ENCODE measurements around the gene ELF4.
"Not testable (repeated sequence)": the region's sequence is repeated elsewhere in the genome, so short reads cannot be mapped to it uniquely, and the experiment has no call there.

Gene ELF4

DNA sequence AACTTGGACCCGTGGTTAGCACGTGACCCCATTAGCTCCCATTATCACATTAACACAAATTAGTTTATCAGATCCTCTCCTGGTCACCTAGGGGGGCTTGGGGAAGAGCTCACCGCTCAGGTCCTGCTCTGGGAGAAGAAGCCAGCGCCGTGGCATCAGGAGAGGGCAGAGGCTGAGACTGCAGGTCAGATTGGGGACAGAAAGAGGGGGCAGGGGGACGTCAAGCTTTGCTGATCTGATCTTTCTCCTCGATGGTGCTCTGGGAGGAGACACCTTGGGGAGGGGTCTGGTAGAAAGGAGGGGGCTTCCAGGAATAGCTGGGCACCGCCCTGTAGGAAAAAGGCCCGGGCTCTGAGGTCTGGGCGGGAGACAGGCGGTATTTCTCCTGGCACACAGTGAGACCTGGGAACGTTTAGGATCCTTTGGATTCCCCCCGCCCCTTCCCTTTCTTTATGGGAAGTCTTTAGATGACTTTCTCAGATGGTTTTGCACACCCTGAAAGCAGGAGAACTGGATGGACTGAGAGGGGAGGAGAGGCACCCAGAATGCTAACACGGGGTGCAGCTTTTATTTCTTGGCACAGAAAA lies 9.1 kb upstream of the ELF4 start:
- TF ChIP-seq POLR2A (IDR thresholded peaks at IDR 0.05; ENCODE audit: extremely low read depth, insufficient read length), result no peak
- no peak for TF ChIP-seq MAX (IDR thresholded peaks at IDR 0.05; ENCODE audit: low read depth, low read length)
- no peak for TF ChIP-seq MYC (IDR thresholded peaks at IDR 0.05; ENCODE audit: low read depth, low read length)
- TF ChIP-seq, protein P1, sequence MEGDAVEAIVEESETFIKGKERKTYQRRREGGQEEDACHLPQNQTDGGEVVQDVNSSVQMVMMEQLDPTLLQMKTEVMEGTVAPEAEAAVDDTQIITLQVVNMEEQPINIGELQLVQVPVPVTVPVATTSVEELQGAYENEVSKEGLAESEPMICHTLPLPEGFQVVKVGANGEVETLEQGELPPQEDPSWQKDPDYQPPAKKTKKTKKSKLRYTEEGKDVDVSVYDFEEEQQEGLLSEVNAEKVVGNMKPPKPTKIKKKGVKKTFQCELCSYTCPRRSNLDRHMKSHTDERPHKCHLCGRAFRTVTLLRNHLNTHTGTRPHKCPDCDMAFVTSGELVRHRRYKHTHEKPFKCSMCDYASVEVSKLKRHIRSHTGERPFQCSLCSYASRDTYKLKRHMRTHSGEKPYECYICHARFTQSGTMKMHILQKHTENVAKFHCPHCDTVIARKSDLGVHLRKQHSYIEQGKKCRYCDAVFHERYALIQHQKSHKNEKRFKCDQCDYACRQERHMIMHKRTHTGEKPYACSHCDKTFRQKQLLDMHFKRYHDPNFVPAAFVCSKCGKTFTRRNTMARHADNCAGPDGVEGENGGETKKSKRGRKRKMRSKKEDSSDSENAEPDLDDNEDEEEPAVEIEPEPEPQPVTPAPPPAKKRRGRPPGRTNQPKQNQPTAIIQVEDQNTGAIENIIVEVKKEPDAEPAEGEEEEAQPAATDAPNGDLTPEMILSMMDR (IDR thresholded peaks at IDR 0.05; ENCODE audit: low read depth, low read length), result no peak
- no peak for DNase-seq (ENCODE audit: low read depth)
- no peak overlapping the region for H3K4me3 ChIP-seq (ENCODE audit: low read depth, low read length)

DNA sequence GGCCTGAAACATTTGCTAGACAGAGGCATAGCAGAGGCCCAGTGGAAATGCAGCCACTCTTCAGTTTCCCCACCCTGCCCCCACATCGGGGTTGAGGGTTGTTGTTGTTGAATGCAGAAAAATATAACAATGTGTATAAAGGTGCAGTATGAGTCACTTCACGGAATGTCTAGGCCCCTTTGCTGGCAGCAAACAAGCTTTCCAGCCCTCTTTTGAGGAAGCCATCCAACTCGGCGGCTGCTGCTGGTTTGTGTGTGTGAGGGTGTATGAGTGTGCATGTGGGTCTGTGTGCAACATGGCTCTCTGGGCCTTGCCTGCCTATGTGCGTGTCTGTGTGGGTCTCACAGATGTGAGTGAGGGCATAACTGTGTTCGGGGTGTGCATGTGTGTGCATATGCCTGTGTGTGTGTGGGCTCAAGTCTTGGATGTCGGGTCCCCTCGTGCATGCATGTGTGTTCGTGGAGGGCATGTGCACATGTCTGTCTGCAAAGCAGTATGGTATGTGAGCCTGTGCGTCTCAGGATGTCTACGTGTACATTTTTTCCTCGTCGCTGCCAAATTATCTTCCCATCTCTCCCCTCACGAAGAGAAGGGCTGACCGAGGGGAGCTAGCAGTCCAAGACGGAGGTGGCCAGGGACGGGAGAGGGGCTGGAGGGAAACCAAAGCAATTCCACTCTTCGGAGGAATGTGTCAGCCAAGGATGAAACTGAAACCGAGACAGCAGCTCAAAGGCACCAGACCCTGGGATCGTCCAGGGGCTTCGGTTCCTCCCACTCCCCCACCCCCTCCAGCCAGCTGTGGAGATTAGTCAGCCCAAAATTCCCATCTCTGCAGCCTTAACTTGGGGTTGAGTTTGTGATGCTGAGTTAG lies 8.4 kb upstream of the ELF4 start:
- TF ChIP-seq POLR2A (IDR thresholded peaks at IDR 0.05; ENCODE audit: extremely low read depth, insufficient read length) (no peak), MYC (IDR thresholded peaks at IDR 0.05; ENCODE audit: low read depth, low read length) (no peak), MAX (IDR thresholded peaks at IDR 0.05; ENCODE audit: low read depth, low read length) (no peak)
- TF ChIP-seq, protein P1 (IDR thresholded peaks at IDR 0.05; ENCODE audit: low read depth, low read length), result no peak
- no peak overlapping the region for H3K4me3 ChIP-seq (ENCODE audit: low read depth, low read length)
- no peak for DNase-seq (ENCODE audit: low read depth)

DNA sequence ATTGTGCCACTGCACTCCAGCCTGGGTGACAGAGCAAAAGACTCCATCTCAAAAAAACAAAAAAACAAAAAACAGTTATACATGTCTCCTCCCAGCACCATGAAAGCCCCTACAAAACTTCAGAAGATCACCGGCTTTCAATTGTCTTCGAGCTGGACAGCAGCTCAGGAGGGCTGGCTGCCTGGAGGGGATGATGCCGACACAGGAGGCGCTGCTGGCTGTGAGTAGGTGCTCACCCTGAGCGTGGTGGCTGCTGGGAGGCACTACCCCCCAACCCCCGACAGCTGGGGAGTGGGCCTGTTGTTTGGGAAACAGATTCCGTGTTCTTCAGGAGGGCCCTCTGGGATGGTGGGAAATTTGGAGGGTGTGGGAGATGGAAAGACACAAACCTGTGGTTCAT lies 6.9 kb upstream of the ELF4 start:
- TF ChIP-seq MYC (IDR thresholded peaks at IDR 0.05; ENCODE audit: low read depth, low read length) (no peak), MAX (IDR thresholded peaks at IDR 0.05; ENCODE audit: low read depth, low read length) (no peak), POLR2A (IDR thresholded peaks at IDR 0.05; ENCODE audit: extremely low read depth, insufficient read length) (no peak)
- TF ChIP-seq, protein P1 (IDR thresholded peaks at IDR 0.05; ENCODE audit: low read depth, low read length), result no peak
- no peak overlapping the region for H3K4me3 ChIP-seq (ENCODE audit: low read depth, low read length)
- DNase-seq (ENCODE audit: low read depth), result no peak

DNA sequence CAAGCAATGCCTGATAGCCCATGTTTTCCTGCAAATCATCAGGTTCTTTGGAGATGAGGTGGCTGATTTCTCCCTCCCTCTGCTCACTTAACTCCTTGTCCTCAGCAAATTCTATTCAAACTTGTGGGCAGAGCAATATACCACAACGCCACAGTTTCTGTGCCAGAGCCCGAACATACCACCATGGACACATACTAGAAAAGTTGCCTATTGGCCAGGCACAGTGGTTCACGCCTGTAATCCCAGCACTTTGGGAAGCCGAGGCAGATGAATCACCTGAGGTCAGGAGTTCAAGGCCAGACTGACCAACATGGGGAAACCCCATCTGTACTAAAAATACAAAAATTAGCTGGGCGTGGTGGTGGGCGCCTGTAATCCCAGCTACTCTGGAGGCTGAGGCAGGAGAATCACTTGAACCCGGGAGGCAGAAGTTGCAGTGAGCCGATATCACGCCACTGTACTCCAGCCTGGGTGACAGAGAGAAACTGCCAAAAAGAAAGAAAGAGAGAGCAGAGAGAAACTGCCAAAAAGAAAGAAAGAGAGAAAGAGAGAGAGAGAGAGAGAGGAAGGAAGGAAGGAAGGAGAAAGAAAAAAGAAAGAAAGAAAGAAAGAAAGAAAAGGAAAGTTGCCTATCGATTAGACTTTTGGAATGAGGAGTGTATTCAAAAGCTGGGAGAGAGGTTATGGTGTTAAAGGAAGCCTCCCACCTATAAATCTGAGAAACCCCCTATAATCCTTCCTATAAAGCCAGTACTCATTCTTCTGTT lies 5.0 kb upstream of the ELF4 start:
- not testable (repeated sequence) for H3K4me3 ChIP-seq (ENCODE audit: low read depth, low read length); DNase-seq (ENCODE audit: low read depth)

DNA sequence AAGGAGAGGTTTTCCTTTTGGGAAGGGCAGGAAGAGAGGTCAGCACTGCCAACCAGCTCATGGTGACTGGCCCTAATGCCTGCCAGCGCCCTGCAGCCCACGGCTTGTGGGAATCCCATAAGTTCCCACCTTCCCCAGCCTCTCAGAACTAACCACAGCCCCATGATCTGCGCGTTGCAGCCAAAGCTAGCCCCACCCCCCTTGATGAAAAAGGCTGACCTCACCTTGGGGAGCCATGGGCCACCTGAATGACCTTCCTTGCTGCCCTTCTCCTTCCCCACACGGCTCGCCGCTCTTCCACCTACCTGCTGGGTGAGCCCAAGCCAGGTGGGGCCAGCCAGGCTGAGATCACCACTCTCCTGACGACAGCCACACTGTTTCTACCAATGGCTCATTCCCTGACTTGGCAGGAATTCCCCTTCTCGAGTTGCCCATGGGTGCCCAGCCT lies 3.9 kb upstream of the ELF4 start:
- H3K4me3 ChIP-seq (ENCODE audit: low read depth, low read length), result no peak overlapping the region
- DNase-seq (ENCODE audit: low read depth), result no peak
- TF ChIP-seq MYC (IDR thresholded peaks at IDR 0.05; ENCODE audit: low read depth, low read length) (no peak), MAX (IDR thresholded peaks at IDR 0.05; ENCODE audit: low read depth, low read length) (no peak), POLR2A (IDR thresholded peaks at IDR 0.05; ENCODE audit: extremely low read depth, insufficient read length) (no peak)
- TF ChIP-seq, protein P1 (IDR thresholded peaks at IDR 0.05; ENCODE audit: low read depth, low read length), result no peak

Measured in NB4 (cell line).